ENCODE measurements around the gene MUC5AC.
A peak's percentile ranks its signal among the peaks of the same experiment; 100 is the strongest.

The MUC5AC gene

DNA sequence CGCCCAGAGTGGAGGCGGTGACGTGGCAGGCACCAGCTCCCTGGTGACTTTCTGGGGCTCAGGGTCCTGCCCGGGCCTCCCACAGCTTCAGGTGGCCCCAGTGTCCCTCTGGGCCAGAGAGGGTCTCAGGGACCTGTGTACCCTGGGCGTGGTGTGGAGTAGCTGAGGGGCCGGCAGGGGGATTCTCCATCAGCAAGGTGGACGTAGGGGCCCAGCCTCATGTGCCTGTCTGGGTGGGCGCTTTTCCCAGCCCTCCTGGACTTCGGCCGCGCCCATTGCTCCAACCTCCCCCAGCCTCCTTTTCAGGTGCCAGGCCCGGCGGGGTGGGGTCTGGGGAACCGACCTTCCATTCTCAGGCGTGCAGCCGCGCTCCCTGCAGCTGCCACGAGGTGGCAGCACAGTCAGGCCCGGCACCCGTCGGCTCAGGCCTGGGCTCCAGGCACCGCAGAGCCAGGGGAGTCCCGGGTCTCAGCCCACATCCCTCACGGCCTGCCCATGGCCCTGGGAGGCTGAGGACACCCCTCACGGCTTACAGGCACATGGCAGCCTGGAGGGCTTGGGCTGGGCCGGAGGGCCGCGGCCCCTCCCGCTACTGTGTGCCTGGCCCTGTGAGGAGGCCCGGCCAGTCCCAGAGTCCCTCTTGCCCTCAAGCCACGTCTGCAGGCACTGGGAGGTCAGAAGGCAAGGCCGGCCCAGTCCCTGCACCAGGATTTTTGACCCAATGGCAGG is 45.2 kb downstream of the MUC5AC start:
- DNase-seq (ENCODE audit: low read depth), result peak; percentile 15
- TF ChIP-seq, protein P1, sequence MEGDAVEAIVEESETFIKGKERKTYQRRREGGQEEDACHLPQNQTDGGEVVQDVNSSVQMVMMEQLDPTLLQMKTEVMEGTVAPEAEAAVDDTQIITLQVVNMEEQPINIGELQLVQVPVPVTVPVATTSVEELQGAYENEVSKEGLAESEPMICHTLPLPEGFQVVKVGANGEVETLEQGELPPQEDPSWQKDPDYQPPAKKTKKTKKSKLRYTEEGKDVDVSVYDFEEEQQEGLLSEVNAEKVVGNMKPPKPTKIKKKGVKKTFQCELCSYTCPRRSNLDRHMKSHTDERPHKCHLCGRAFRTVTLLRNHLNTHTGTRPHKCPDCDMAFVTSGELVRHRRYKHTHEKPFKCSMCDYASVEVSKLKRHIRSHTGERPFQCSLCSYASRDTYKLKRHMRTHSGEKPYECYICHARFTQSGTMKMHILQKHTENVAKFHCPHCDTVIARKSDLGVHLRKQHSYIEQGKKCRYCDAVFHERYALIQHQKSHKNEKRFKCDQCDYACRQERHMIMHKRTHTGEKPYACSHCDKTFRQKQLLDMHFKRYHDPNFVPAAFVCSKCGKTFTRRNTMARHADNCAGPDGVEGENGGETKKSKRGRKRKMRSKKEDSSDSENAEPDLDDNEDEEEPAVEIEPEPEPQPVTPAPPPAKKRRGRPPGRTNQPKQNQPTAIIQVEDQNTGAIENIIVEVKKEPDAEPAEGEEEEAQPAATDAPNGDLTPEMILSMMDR (conservative IDR thresholded peaks at IDR 0.05; ENCODE audit: low read length), result peak; percentile 68
- no peak overlapping the region for H3K4me3 ChIP-seq (ENCODE audit: low read length)

DNA sequence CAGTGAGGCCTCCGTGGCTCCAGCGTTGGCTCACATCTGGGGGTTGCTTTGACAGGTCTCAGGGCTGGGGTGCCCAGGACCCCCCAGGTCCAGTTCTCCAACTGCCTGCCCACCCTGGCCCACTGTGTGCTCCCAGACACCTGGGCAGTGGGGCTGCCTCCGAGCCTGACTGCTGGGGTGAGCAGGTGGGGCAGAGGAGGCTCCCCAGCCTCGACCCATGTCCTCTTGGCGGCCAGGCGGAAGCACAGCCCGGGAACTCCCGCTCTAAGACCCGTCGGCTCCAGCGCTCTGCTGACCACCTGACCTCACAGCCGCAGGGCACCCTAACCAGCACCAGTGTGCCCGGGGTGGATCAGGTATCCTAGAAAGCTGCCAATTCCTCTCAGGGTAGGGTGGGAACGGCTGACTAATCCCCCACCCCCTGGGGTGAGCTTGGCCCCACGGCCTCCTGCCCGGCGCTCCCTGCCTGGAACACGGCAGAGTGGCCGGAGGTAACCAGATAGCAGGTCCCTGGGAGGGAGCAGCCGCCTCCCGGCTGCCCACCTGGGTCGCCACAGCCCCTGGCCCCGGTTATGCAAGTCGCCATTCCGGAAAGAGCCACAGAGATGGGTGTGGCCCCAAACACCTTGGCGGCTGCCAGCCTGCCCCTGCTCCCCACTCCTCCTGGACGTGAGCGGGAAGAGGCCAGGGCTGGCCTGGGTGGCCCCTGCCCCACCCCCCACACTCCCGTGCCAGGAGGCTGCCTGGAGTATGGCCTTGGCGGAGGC is 45.9 kb downstream of the MUC5AC start:
- DNase-seq (ENCODE audit: low read depth), result no peak
- H3K4me3 ChIP-seq (ENCODE audit: low read length), result no peak overlapping the region
- TF ChIP-seq, protein P1 (conservative IDR thresholded peaks at IDR 0.05; ENCODE audit: low read length), result no peak

DNA sequence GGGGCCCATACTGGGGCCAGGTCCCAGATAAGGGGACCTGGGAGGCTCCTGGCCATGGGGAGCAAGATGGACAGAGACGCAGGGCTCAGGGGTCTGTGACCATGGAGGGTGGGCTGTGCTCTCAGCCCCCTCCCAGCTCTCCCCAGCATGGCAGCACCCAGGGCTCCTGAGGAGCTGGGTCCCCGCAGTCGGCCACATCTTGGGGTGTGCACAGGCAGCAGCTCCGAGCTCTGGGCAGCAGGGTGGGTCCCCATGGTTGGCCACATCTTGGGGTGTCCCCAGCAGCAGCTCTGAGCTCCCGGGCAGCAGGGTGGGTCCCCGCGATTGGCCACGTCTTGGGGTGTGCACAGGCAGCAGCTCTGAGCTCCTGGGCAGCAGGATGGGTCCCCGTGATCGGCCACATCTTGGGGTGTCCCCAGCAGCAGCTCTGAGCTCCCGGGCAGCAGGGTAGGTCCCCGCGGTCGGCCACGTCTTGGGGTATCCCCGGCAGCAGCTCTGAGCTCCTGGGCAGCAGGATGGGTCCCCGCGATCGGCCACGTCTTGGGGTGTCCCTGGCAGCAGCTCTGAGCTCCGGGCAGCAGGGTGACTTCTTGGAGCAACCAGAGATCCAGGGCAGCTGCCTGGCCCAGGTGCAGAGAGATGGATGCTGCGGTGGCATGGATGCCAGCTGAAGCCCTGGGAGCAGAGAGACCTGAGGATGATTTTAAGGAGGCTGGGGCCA is 46.8 kb downstream of the MUC5AC start:
- no peak overlapping the region for H3K4me3 ChIP-seq (ENCODE audit: low read length)
- DNase-seq (ENCODE audit: low read depth), result no peak
- TF ChIP-seq, protein P1 (conservative IDR thresholded peaks at IDR 0.05; ENCODE audit: low read length), result no peak

DNA sequence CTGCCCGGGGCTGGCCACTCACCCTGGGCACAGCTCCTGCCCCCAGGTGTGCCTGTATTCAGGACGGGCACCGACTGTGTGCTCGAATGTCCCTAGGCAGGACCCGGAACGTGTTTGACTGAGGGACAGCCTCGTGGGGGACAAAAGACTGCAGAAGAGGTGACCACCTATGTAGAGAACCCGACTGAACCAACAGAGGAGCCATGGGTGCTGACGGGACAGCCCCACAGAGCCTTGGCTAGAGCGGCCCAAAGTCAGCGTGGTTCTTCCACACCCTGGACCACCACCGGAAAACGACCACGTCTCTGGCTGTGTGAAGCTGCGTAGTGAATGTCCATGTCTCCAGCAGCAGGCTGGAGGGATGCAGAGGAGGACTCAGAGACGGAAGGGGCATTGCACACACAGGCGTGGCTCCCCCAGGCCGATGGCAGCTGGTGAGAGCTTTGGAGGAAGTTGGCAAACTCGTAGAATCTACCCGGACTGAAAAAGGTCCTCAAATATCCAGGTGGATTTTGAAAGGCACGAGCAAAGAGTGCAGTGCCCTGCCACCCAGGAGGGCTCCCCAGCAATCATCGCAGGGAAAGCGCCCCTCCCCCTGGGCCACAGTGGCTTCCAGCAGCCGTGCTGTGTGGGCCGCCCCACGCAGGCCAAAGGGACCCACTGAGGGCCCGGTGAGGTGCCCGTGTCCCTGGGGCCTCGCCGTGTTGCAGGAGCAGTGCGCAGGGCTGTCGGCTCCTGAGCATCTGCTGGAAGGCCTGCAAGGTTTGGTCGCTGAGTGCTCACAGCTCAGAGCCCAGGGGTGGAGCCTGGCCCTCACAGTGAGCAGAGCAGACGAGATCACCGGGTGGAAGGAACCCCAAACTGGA is 47.6 kb downstream of the MUC5AC start:
- DNase-seq (ENCODE audit: low read depth), result no peak
- TF ChIP-seq, protein P1 (conservative IDR thresholded peaks at IDR 0.05; ENCODE audit: low read length), result no peak

DNA sequence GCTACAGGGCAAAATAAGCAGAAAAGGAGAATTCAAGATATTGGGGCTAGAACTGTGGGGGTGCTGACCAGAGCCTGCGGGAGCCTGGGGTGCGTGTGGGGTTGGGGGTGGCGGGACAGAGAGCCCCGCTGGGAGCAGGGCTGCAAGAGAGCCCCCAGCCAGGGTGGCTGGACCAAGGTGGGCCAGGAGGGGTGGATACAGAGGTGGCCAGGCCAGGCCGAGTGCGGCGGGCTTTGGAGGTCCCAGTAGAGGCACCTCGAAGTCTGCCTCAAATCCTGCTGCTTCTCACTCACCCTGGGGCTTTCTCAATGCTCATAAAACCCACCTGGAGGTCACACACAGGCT is 48.2 kb downstream of the MUC5AC start:
- no peak overlapping the region for H3K4me3 ChIP-seq (ENCODE audit: low read length)
- TF ChIP-seq, protein P1 (conservative IDR thresholded peaks at IDR 0.05; ENCODE audit: low read length), result no peak

More for the DNA sequence above, 47.6 kb downstream of the MUC5AC start:
- H3K4me3 ChIP-seq (ENCODE audit: low read length), result no peak overlapping the region

DNA sequence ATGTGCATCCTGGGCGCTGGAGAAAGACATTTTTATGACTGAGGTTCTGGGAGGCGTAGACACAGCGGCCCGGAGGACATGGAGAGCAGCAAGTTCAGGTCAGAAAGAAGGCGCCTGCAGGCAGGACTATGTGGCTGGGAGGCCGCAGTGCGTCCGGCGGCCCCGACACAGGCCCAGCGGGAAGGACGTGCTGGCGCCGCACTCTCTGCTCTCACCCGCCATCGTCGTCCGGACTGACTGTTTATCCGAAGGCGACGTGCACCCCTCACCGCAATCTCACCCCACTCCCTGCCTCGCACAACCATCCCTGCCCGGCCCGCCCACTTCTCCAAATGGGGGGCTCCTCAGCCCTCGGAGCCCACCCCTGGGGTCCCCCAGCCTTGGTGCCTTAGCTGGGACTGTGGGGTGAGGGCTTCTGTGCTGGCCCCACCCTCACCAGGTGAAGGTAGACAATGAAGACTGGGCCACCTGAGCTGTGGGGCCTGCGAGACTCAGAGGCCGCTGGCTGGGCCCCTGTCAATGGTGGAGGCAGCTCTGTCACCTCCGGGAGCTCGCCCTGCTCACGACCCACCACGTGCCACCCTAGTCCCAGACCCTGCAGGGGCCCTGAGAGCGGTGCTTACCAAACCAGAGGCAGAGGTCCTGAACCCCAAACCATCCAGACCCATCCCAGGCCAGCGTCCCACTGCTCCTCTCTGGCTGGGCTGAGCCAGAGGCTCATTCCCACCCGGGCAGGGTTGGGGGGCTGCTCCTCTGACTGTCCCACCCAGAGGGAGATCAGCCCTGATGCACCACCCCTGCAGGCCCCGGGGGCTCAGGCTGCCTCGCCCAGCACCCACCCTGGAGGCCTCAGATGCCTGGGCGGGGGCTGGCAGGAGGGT is 48.9 kb downstream of the MUC5AC start:
- TF ChIP-seq, protein P1 (conservative IDR thresholded peaks at IDR 0.05; ENCODE audit: low read length), result no peak
- H3K4me3 ChIP-seq (ENCODE audit: low read length), result no peak overlapping the region
- DNase-seq (ENCODE audit: low read depth), result no peak

More for the DNA sequence above, 48.2 kb downstream of the MUC5AC start:
- no peak for DNase-seq (ENCODE audit: low read depth)
